SIG-M5 (cell line): ENCODE measurements around the gene CD47.

ENCODE experiments used
- DNase-seq: peaks from one replicate; lab custom pipeline; 2025; lab: John Stamatoyannopoulos, UW

CD47 gene

GRCh38 chr3:108013141-108014055 lies 77.4 kb downstream of the CD47 start:
- no peak for DNase-seq

- no peak for DNase-seq
These were observed 78.5 kb downstream of the CD47 start for GRCh38 chr3:108012304-108012703.

GRCh38 chr3:108011616-108012015 lies 79.2 kb downstream of the CD47 start:
- DNase-seq = no peak

- DNase-seq = no peak
These were observed 81.7 kb downstream of the CD47 start for GRCh38 chr3:108008931-108009639.

GRCh38 chr3:108008106-108008505 lies 82.7 kb downstream of the CD47 start:
- no peak for DNase-seq

- DNase-seq = no peak
These were observed 83.9 kb downstream of the CD47 start for GRCh38 chr3:108006881-108007331.

GRCh38 chr3:108006077-108006771 lies 84.6 kb downstream of the CD47 start:
- DNase-seq = no peak

- DNase-seq = no peak
These were observed 86.2 kb downstream of the CD47 start for GRCh38 chr3:108004647-108005046.

GRCh38 chr3:108001457-108001856 lies 89.4 kb downstream of the CD47 start:
- DNase-seq = no peak

- no peak for DNase-seq
These were observed 91.5 kb downstream of the CD47 start for GRCh38 chr3:107999215-107999775.

- no peak for DNase-seq
These were observed 93.2 kb downstream of the CD47 start for GRCh38 chr3:107997671-107998070.

GRCh38 chr3:107995823-107996222 lies 95.0 kb downstream of the CD47 start:
- DNase-seq = no peak

- no peak for DNase-seq
These were observed 95.7 kb downstream of the CD47 start for GRCh38 chr3:107994956-107995715.

GRCh38 chr3:107994181-107994580 lies 96.7 kb downstream of the CD47 start:
- no peak for DNase-seq

GRCh38 chr3:107993771-107994170 lies 97.1 kb downstream of the CD47 start:
- DNase-seq = no peak
